AG04449 (cell line): ENCODE measurements around the gene SLC35A4.
A peak's percentile ranks its signal among the peaks of the same experiment; 100 is the strongest.

Experiments used
- CTCF ChIA-PET: fragments of 350-600 bp; formaldehyde crosslinking; extraction: SDS; loops from one replicate; lab custom pipeline; 2021; ENCODE audit warnings: antibody characterized with exemption; lab: Yijun Ruan, JAX
- POLR2A ChIA-PET: fragments of 400-600, 350-600 bp; formaldehyde crosslinking; extraction: SDS; loops from one replicate; lab custom pipeline; 2020; ENCODE audit warnings: antibody characterized with exemption, inconsistent platforms; lab: Yijun Ruan, JAX
- DNase-seq: peaks from one replicate; pipeline ENCODE4 v3.0.0-alpha.2; 2010; ENCODE audit warnings: low read depth, low spot score
- H3K4me3 ChIP-seq: 2 replicates; pipeline ENCODE4 v1.5.1; 2011; ENCODE audit warnings: low read depth, mild to moderate bottlenecking, control low read depth, low read length
- CTCF ChIP-seq: IDR thresholded peaks from one replicate; pipeline ENCODE4 v1.5.1; 2011; ENCODE audit warnings: mild to moderate bottlenecking, moderate library complexity, low read length, control low read depth, inconsistent platforms; ENCODE audit not compliant: insufficient read depth; ENCODE audit errors: missing control alignments

SLC35A4 gene

GRCh38 chr5:140564196-140565023, at the start of gene SLC35A4, which contains the start of gene APBB3:
SLC35A4 (plus strand) TSS chr5:140564828; CDS start chr5:140567170, 2,342 bp downstream.
APBB3 (minus strand) TSS chr5:140564598; CDS start chr5:140564245, 353 bp downstream.
- H3K4me3 ChIP-seq, result peak within 1 kb of the TSS; percentile 96
- peak; percentile 94 for DNase-seq
- TF ChIP-seq CTCF, result no peak
- CTCF ChIA-PET, result interaction anchor here (1.3 to 3.2 kb wide), 5 partner anchors 15 to 206 kb away, joined by 3 to 19 read pairs (median 12); partner anchors contain the start of genes EIF4EBP3 and TMCO6
- POLR2A ChIA-PET, result interaction anchor here (0.5 to 1.2 kb wide), 5 partner anchors 16 to 1101 kb away, joined by 3 to 11 read pairs (median 3); partner anchors contain the start of genes EIF4EBP3 and WDR55

- ChIA-PET CTCF (no interaction called here), POLR2A (no interaction called here)
- no peak overlapping the region for H3K4me3 ChIP-seq
- no peak for TF ChIP-seq CTCF
- no peak for DNase-seq
These were observed 40.6 kb upstream of the SLC35A4 start for GRCh38 chr5:140524003-140524402.

- POLR2A ChIA-PET, result no interaction called here
- CTCF ChIA-PET, result interaction anchor here (0.9 kb wide), 1 partner anchor 11 kb away, joined by 3 read pairs; no protein-coding TSS in a partner anchor
- DNase-seq, result no peak
- no peak overlapping the region for H3K4me3 ChIP-seq
- TF ChIP-seq CTCF, result no peak
These were observed 24.4 kb upstream of the SLC35A4 start for GRCh38 chr5:140540227-140540626.

- DNase-seq, result no peak
- CTCF ChIA-PET, result interaction anchor here (0.6 kb wide), 1 partner anchor 35 kb away, joined by 3 read pairs; no protein-coding TSS in a partner anchor
- no peak overlapping the region for H3K4me3 ChIP-seq
- TF ChIP-seq CTCF, result no peak
- POLR2A ChIA-PET, result interaction anchor here (0.6 kb wide), 1 partner anchor 14 kb away, joined by 3 read pairs; the partner anchor contains the start of gene SRA1
These were observed 21.7 kb upstream of the SLC35A4 start for GRCh38 chr5:140542972-140543371.

- no peak for DNase-seq
- CTCF ChIA-PET, result interaction anchor here (1.2 to 1.6 kb wide), 2 partner anchors 15 to 182 kb away, joined by 3 read pairs; no protein-coding TSS in a partner anchor
- POLR2A ChIA-PET, result no interaction called here
- no peak overlapping the region for H3K4me3 ChIP-seq
- no peak for TF ChIP-seq CTCF
These were observed 19.6 kb upstream of the SLC35A4 start for GRCh38 chr5:140544986-140545385.

GRCh38 chr5:140545606-140546005, 19.0 kb upstream of the SLC35A4 start:
- no peak for DNase-seq
- TF ChIP-seq CTCF, result no peak
- ChIA-PET CTCF (interaction anchor here (1.2 to 2.8 kb wide), 2 partner anchors 173 to 183 kb away, joined by 3 to 10 read pairs; no protein-coding TSS in a partner anchor), POLR2A (interaction anchor here (0.7 kb wide), 1 partner anchor 97 kb away, joined by 3 read pairs; no protein-coding TSS in a partner anchor)
- no peak overlapping the region for H3K4me3 ChIP-seq
